NCI-H2196 treated with DMSO at 0.1 percent for 48 hours (cell line): ENCODE data around the gene KLHDC10.
"Not testable (repeated sequence)": the region's sequence is repeated elsewhere in the genome, so short reads cannot be mapped to it uniquely, and the experiment has no call there.

Source experiments
- DNase-seq: peaks from one replicate; lab custom pipeline; 2025; ENCODE audit not compliant: unreplicated experiment; lab: John Stamatoyannopoulos, UW

Gene KLHDC10

GRCh38 chr7:130114776-130115175, 44.4 kb downstream of the KLHDC10 start:
- no peak for DNase-seq

DNA sequence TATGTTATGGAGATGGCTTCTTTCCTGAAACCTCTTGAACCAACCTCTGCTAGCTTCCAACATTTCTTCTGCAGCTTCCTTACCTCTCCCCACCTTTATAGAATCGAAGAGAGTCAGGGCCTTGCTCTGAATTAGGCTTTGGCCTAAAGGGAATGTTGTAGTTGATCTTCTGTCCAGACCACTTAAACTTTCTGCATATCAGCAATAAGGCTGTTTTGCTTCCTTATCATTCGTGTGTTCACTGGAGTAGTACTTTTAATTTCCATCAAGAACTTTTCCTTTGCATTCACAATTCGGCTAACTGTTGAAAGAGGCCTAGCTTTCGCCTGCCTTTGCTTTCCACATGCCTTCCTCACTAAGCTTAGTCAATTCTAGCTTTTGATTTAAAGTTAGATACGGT, 48.0 kb downstream of the KLHDC10 start:
- no peak for DNase-seq

GRCh38 chr7:130118801-130119200, 48.5 kb downstream of the KLHDC10 start:
- no peak for DNase-seq

DNA sequence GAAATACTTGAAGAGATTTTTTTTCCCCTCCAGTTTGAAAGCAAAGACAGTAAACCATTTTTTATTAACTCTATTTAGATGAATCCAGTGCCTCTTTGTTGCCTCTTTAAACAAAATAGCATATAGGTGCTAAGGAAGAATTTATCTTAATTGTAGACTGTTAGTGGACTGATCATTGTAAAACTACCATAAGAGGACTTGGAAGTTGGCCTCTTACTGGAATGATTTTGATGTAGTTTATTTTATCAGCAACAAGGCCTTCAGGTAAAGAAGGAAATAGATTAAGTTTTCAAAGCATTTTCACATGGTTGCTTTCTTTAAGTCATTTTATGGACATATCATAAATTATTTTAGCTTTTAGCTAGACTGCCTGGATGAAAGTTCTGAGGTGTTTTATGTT, 53.2 kb downstream of the KLHDC10 start:
- DNase-seq, result no peak

- no peak for DNase-seq
Measured at GRCh38 chr7:130124711-130125110, 54.4 kb downstream of the KLHDC10 start.

- DNase-seq, result not testable (repeated sequence)
Measured at GRCh38 chr7:130126840-130127239, 56.5 kb downstream of the KLHDC10 start.

DNA sequence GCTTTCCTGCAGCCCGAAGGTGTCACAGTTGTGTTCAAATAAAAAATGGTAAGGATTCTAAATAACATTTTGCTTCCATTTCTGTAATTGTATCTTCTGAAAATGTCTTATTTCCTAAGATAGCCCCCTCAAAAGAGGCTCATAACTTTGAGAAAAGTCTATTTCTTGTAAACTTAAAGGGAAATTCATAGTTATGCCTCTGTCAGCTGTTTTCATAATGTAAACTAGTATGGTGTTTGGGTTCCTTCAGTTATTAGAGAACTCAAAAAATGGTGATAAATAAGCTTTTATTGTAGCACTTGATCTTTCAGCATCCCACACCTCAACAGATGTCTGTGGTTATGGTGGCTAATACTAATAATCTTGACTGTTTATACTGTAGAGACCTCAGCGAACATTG, 57.1 kb downstream of the KLHDC10 start:
- no peak for DNase-seq

DNA sequence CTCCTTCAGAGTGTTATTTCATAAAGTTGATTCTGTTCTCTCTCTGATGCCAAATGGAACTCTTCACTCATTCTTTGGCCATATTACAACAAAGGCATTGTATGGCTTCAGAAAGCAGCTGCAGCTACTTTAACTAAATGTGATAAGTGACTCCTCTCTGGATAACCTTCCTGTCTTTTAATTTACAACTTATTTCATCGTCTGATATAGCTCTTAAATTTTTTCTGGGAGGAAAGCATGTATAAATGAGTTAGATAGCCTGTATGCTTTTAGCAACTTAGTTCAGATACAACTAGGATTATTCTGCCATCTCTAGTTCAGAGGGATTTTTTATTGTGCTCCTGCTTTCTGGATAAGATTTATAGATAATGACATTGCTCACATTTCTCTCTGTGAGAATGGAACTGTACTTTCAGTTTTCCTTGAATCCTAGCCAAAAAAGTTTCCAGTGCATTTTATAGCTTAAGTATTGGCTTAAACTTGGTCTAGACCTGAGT, 57.5 kb downstream of the KLHDC10 start:
- no peak for DNase-seq

- DNase-seq, result no peak
Measured at GRCh38 chr7:130129011-130129411, 58.7 kb downstream of the KLHDC10 start.

DNA sequence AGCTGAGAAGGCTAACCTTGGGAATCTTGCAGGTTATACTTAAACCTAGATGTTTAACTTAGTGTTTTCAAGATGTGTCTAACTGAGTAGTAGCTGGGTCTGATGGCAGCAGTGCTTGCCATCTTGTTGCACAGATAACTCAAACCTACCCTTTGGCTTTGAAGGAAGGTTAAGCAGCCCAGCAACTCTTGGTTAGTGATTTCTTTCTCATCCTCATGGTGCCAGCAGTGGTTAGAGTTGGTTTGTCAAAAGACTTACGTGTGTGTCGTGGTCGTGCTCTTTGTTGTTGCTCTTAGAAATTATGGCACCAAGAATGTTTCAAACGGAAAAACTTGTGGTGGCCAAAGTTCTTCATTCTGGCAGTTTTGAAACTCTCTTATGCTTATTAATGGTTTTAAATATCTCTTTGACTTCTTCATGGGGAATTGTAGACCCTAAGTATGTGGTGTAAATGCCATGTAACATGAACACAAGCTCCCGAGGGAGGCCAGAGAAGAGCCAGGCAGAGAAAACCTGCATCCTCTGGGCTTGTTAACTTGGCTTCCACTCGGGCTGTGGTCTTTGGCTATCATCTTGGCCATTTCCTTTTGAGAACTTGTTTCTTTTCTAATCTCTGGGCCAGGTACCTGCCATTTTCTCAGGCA, 61.0 kb downstream of the KLHDC10 start:
- DNase-seq, result no peak

DNA sequence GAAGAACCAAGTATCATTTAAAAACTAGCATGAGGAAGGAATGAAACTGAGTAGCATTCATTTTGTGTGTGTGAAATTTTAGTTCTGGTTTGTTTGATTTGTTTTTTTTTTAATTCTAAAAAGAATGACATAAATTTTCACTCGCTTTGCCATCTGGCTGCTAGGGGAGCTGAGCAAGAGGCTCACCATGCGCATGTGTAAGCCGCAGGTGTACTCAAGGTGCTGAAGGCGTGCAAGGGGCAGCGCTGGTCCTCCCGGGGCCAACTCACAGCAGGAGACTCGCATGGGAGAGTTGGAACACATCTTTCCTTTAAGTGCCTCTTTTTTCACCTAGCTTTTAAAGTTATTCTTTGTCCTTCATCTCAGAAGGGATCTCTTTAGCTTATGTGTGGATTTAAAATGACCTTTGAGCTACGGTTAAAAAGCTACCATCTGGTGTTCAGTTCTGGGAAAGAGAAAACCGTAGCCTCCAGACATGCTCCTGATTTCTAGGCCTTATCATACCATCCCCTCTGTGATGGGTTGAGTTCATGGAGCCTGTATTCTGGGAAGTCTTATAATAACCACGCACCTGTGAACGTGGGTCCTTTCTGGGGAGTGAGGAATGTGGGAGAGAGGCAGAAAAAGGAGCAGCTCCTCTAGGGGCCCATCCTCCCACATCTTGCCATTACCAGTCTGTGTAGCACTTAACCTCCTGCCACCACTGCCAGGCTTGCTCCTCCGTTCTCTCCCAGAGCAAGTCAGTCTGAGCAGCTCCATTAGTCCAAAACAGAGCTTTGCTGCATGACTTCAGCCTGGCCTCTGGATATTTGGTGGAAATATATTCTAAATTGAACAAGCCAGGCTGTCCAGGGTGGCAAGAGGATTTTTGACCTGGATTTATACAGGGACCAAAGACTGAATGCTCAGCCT, 61.9 kb downstream of the KLHDC10 start:
- DNase-seq, result no peak

DNA sequence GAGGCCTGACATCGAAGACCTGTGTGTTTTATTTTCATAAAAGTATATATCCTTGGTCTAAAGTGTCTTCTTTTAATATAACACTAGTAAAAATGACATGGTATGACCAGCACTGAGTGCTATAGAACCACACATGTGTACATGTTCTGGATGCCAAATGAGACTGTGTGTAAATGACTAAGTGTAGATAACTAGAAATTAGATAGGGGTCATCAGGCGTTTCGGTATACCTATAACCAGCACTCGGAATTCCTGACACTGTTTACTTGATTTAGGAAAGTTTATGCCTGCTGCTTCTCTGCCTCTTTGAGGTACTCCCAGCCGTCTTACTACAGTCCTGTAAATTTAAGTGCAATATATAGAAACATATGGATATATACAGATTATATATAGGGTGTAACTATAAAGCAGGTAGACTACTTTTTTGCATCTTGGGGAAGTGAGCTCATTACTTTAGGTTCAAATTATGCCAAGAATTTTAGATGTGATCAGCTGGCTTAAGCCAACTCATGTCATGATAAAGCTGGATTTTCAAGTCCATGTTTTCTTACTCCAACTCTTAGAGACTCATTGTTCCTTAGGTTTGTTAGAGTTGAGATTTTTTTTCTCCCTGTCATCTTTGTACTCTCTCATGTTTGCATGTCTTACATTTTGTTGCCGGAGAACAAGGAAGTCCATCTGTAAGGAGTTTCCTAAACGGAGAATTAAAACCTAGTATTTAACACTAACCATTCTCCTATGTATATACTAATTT, 62.9 kb downstream of the KLHDC10 start:
- DNase-seq, result no peak

GRCh38 chr7:130134106-130134636, 63.8 kb downstream of the KLHDC10 start:
- DNase-seq, result no peak

- no peak for DNase-seq
Measured at GRCh38 chr7:130134726-130135125, 64.4 kb downstream of the KLHDC10 start.

- no peak for DNase-seq
Measured at GRCh38 chr7:130135208-130136205, 65.2 kb downstream of the KLHDC10 start.

DNA sequence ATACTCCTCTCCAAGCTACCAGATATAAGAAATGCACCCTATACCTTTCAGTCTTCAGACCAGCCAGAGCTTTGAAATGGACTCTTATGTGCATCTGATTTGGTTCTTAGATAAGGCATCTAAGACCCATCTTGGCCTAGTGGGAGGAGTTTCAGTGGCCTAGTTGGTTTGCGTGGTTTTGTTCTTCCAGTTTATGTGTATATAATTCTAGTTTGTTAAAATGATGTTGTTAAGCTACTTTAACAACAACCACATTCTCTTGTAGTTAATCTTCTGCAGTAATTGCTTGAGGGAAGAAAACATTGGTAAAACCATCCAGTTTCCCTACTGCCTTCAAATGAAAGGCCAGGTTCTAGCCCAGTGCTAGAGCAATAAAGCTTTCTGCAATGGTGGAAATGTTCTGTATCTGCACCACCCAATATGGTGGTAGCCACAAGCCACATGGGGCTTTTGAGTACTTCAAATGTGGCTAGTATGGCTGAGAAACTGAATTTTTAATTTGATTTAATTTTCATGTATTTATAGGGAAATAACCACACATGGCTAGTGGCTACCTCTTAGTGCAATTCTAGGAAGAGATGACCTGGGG, 66.3 kb downstream of the KLHDC10 start:
- DNase-seq, result no peak

DNA sequence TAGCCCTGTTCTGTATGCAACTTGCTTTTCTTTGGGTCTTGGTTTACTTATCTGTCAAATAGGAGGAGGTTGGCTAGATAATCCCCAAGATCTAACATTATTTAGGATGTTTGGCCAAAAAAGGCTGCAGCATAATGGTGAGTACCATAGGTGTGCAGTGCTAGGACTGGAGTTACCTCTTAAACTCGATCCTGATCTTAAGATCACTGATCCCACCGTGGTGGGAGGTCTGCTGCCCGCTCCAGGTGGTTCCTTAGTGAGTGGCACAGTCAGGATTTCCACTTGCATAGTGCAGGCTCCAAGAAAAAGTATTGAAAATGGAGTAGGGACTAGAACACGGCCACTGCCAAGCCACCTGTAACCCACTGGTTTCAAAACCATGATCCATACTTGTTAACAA, 66.9 kb downstream of the KLHDC10 start:
- DNase-seq, result no peak

GRCh38 chr7:130139193-130139960, 69.0 kb downstream of the KLHDC10 start:
- no peak for DNase-seq
